Body of pancreas (tissue), 4 donors: ENCODE measurements around the gene MYZAP.

Experiments used
- POLR2A ChIP-seq, 3 donors: fragments of 450-650 bp; IDR thresholded peaks; one replicate each; pipeline ENCODE4 v1.6.1; 2016; ENCODE audit warnings: antibody characterized with exemption in 3 of 3, mild to moderate bottlenecking in 2 of 3
- TF ChIP-seq, protein P1 (sequence below), 7 experiments: fragments of 450-650 bp in 4 of 7; fragments of 200-600 bp in 3 of 7; sonication (generic) in 3 of 7; IDR thresholded peaks; one replicate each; pipeline ENCODE4 v1.5.1; 2016 to 2019; ENCODE audit warnings: antibody characterized with exemption in 7 of 7

DNA sequence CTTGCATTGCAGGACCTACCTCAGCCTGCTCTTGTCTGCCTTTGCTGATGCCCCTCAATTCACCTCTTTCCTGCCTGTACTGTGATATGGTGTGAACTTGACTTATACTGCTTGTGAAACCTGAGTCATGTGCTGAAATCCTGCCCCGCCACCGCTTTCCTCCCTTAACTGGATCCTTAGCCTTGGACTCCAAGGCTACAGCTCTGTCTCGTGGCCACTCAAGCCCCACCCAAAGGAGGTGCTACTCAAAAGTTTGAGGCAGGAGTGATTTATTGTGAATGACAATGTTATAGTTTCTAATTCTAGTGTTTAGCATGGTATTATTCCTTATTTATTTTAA is 56.1 kb downstream of the MYZAP start:
- TF ChIP-seq, protein P1, sequence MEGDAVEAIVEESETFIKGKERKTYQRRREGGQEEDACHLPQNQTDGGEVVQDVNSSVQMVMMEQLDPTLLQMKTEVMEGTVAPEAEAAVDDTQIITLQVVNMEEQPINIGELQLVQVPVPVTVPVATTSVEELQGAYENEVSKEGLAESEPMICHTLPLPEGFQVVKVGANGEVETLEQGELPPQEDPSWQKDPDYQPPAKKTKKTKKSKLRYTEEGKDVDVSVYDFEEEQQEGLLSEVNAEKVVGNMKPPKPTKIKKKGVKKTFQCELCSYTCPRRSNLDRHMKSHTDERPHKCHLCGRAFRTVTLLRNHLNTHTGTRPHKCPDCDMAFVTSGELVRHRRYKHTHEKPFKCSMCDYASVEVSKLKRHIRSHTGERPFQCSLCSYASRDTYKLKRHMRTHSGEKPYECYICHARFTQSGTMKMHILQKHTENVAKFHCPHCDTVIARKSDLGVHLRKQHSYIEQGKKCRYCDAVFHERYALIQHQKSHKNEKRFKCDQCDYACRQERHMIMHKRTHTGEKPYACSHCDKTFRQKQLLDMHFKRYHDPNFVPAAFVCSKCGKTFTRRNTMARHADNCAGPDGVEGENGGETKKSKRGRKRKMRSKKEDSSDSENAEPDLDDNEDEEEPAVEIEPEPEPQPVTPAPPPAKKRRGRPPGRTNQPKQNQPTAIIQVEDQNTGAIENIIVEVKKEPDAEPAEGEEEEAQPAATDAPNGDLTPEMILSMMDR (IDR thresholded peaks at IDR 0.05), result no peak
- no peak for TF ChIP-seq POLR2A (IDR thresholded peaks at IDR 0.05)
